HUES48 (cell line): ENCODE results near the gene PAOX.
A peak's percentile ranks its signal among the peaks of the same experiment; 100 is the strongest.

Source experiments
- H3K27ac ChIP-seq: one replicate; pipeline ENCODE4 v1.7.0; 2013; ENCODE audit warnings: low read depth, low read length, inconsistent platforms
- H3K27me3 ChIP-seq: 2 replicates; pipeline ENCODE4 v1.6.1; 2013; ENCODE audit warnings: mild to moderate bottlenecking, low read length; ENCODE audit not compliant: control insufficient read depth, insufficient read depth
- H3K36me3 ChIP-seq: 2 replicates; pipeline ENCODE4 v1.6.1; 2013; ENCODE audit warnings: low read length; ENCODE audit not compliant: control insufficient read depth, insufficient read depth
- H3K4me1 ChIP-seq: 2 replicates; pipeline ENCODE4 v1.6.1; 2013; ENCODE audit warnings: mild to moderate bottlenecking, low read length; ENCODE audit not compliant: control insufficient read depth, insufficient read depth
- H3K4me3 ChIP-seq: 2 replicates; pipeline ENCODE4 v1.5.1; 2013; ENCODE audit warnings: mild to moderate bottlenecking, low read depth, low read length
- H3K9ac ChIP-seq: 2 replicates; pipeline ENCODE4 v1.6.1; 2013; ENCODE audit warnings: mild to moderate bottlenecking, low read depth, low read length, moderate library complexity
- H3K9me3 ChIP-seq: 2 replicates; pipeline ENCODE4 v1.6.1; 2013; ENCODE audit warnings: low read length; ENCODE audit not compliant: control insufficient read depth, insufficient read depth

The PAOX gene

DNA sequence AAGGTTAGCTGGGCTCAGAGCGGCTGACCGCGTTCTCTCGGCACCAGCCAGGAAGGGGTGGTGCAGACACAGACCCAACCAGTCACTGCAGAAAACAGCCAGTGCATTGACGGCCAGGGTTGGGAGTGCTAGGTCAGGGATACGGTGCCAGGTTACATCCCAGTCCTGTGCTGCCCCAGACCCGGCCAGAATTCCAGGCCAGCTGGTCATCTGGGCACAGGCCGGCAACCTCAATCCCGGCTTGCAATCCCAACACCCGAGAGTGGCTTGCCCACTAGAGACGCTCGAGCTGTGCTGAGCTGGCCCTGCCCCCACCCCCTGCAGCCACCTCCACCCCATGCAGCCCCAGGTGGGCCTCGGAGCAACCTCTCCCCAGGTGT is 28.1 kb upstream of the PAOX start:
- 0 out of 2 replicates have a peak, but pooled peaks cover 7% of the 10 kb centered on the region for H3K36me3 ChIP-seq
- H3K9ac ChIP-seq: no peak overlapping the region
- no peaks in the 10 kb centered on the region for H3K27me3 ChIP-seq
- no peaks in the 10 kb centered on the region; the same call in 1 of the 2 replicates for H3K4me1 ChIP-seq
- no peak overlapping the region for H3K4me3 ChIP-seq
- no peaks in the 10 kb centered on the region for H3K9me3 ChIP-seq
- no peak overlapping the region for H3K27ac ChIP-seq

DNA sequence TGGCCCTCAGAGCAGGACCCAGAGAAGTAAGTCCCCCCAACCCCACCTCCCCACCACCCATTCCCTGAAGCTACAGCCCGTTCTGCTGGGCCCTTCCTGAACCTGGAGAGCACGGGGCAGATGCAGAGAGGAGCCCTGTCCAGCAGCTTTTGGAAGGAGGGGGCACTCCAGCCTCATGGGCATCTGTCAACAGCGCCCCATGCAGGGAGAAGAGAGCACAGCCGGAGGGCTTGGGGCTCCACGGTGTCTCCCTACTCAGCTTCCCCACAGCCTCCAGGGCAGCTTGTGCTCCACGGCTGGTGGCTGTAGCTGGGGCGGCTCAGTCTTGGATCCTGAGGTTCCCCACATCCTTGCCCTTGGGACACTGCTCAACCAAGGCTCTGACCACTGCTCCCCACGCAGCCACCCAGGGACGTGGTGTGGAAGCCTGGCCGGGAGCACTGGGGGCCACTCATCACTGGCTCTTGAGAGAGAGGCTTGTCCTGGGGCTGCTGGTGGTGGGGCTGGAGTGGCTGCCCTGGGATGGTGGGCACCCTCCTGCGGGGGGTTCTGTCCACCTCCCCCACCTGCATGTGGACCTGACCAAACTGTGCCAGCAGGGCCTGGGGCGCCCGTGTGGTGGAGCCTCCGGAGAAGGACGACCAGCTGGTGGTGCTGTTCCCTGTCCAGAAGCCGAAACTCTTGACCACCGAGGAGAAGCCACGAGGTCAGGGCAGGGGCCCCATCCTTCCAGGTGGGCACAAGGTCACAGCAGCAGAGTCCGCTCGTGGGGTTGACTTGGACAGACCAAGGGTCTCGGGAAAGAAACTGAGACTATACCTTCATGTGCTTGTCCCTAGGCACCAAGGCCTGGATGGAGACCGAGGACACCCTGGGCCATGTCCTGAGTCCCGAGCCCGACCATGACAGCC is 27.4 kb upstream of the PAOX start:
- H3K4me3 ChIP-seq: no peak overlapping the region
- H3K27me3 ChIP-seq: no peaks in the 10 kb centered on the region
- H3K4me1 ChIP-seq: no peaks in the 10 kb centered on the region; the same call in 1 of the 2 replicates

DNA sequence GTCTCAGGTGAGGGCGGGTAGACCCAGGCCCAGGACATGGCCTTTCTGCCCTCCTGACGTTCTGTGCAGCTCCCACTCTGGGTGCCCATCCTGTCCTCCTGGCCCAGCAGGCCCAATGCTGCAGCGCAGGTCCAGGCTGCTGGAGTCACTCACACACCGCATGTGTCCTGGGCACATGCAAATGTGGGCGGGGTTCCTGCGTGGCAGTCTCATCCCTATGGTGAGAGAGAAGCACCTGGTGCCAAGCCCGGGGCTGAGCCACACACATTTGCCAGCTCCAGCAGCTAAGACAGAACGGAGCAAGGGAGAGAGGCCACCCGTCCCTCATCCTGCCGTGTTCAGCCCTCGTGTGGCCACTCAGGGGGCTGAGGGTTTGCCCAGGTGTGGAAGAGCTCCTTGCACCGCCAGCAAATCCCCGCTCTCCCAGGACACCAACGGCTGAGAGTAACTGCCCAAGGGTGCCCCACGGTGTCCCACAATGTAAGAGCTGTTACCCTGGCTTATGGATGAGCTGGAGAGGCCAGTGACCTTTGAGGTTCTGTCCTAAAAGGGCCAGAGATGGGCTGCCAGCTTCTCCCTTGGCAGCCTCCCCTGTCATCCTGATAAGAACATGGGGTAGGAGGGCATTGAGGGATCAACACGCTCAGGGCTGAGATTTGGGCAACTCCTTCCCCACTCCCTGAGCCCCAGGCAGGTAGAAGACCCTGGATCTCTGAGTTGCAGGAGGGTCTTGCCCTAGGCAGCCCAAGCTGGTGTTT is 25.7 kb upstream of the PAOX start:
- H3K27ac ChIP-seq: no peak overlapping the region

More for the DNA sequence above, 27.4 kb upstream of the PAOX start:
- Histone ChIP-seq H3K9ac (no peak overlapping the region), H3K9me3 (no peaks in the 10 kb centered on the region), H3K36me3 (0 out of 2 replicates have a peak, but pooled peaks cover 10% of the 10 kb centered on the region), H3K27ac (no peak overlapping the region)

DNA sequence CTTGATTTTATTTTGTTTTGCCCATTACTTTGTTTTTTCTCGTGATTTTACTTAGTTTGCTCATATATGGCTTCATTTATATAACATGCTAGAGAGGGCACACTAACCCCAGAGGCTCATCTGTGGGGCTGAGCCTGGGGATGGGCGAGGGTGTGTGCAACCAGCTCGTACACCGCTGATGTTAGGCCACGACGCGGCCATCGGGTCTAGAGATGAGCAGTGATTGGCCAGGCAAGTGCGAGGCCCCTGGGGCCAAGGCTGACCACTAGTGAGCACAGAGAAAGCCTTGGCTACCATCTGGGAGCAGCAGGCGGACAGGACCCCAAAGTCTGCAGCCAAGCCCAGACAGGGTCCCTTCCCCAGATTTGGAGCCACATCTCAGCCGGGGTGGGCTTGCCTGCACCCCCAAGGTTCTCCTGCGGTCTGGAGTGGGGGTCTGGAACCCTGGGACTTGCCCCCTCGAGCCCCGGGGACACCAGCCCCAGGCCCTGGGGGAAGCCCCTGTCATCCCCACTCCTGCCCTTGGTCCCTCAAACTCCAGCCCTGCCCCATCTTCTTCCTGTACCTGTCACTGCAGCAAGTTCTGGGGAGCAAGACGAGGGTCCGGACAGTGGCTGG is 25.0 kb upstream of the PAOX start:
- Histone ChIP-seq H3K9ac (no peak overlapping the region), H3K9me3 (no peaks in the 10 kb centered on the region), H3K27ac (no peak overlapping the region), H3K4me1 (no peaks in the 10 kb centered on the region; the same call in 1 of the 2 replicates), H3K4me3 (no peak overlapping the region), H3K27me3 (no peaks in the 10 kb centered on the region), H3K36me3 (0 out of 2 replicates have a peak, but pooled peaks cover 10% of the 10 kb centered on the region)

More for the DNA sequence above, 25.7 kb upstream of the PAOX start:
- Histone ChIP-seq H3K27me3 (no peaks in the 10 kb centered on the region), H3K9me3 (no peaks in the 10 kb centered on the region), H3K4me1 (no peaks in the 10 kb centered on the region; the same call in 1 of the 2 replicates), H3K36me3 (0 out of 2 replicates have a peak, but pooled peaks cover 10% of the 10 kb centered on the region), H3K4me3 (no peak overlapping the region), H3K9ac (no peak overlapping the region)

DNA sequence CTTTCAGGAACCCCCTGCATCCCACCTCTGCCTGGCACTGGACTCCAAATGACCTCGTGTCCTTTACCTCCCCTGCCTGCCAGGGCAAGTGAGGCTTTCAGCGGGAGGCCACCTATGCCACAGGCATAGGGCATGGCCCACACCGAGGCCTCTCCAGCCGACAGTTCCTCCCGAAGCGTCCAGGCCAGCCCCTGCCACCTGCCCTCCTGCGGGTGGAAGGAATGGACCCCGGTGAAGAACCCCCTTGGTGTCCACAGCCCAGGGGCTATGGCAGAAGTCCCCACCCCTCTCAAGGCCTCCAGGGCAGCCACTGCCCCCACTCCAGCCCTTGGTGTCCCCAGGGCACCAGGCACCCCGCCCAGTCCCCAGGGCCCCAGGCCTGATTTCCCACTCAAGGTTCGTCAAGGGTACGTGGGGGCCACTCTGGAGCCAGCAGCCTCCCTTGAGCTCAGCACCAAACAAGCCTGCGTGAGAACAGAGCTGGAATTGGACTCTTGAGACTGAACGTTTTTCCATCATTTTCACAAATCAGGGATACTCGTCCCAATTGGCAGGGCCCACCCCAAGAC is 24.3 kb upstream of the PAOX start:
- Histone ChIP-seq H3K27ac (no peak overlapping the region), H3K4me3 (no peak overlapping the region), H3K36me3 (0 out of 2 replicates have a peak, but pooled peaks cover 10% of the 10 kb centered on the region), H3K9me3 (no peaks in the 10 kb centered on the region), H3K27me3 (no peaks in the 10 kb centered on the region), H3K4me1 (no peaks in the 10 kb centered on the region; the same call in 1 of the 2 replicates), H3K9ac (no peak overlapping the region)

DNA sequence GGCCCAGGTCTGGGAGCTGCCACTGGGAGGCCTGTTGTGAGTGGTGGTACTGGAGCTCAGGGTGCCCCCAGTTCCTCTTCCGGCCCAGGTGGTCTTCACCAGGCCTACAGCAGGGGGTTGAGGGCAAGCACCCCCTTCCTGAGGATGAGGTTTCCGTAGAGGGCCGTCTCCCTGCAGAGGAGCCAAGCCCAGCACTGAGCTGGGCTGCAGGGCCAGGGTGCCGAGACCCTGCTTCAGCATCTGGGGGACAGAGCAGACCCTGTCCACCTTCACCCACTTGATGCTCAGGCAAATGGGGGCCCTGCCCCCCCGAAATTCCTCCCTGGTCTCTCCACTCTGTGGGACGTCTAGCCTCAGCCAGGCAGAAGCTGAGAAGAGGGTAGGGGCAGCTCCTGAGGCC is 23.8 kb upstream of the PAOX start:
- H3K4me3 ChIP-seq: no peak overlapping the region

DNA sequence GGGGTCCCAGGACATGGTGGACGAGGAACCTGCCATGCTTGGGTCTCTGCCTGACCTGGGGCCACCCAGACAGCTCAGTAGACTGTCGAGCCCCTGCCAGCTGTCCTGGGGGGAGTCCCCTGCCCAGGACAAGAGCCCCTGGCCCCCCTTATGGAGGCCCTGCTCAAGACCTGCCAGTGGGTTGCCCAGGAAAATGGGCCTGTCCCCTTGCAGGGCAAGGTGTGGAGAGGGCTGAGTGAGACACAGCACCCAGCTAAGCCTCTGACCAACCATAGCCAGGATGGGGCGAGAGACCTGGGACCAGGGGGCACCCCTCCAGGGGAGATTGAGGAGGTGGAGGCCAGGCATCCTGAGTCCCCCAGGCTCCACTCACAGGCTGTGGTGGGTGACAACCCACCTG is 23.1 kb upstream of the PAOX start:
- Histone ChIP-seq H3K36me3 (0 out of 2 replicates have a peak, but pooled peaks cover 10% of the 10 kb centered on the region), H3K27me3 (peaks cover 6% of the 10 kb centered on the region; the same call in 1 of the 2 replicates), H3K9ac (no peak overlapping the region), H3K4me3 (no peak overlapping the region), H3K4me1 (no peaks in the 10 kb centered on the region), H3K27ac (no peak overlapping the region), H3K9me3 (no peaks in the 10 kb centered on the region)

More for the DNA sequence above, 23.8 kb upstream of the PAOX start:
- H3K36me3 ChIP-seq: 0 out of 2 replicates have a peak, but pooled peaks cover 10% of the 10 kb centered on the region
- peaks cover 4% of the 10 kb centered on the region; the same call in 1 of the 2 replicates for H3K27me3 ChIP-seq
- no peaks in the 10 kb centered on the region; the same call in 1 of the 2 replicates for H3K4me1 ChIP-seq
- H3K9ac ChIP-seq: no peak overlapping the region
- no peaks in the 10 kb centered on the region for H3K9me3 ChIP-seq
- H3K27ac ChIP-seq: no peak overlapping the region

DNA sequence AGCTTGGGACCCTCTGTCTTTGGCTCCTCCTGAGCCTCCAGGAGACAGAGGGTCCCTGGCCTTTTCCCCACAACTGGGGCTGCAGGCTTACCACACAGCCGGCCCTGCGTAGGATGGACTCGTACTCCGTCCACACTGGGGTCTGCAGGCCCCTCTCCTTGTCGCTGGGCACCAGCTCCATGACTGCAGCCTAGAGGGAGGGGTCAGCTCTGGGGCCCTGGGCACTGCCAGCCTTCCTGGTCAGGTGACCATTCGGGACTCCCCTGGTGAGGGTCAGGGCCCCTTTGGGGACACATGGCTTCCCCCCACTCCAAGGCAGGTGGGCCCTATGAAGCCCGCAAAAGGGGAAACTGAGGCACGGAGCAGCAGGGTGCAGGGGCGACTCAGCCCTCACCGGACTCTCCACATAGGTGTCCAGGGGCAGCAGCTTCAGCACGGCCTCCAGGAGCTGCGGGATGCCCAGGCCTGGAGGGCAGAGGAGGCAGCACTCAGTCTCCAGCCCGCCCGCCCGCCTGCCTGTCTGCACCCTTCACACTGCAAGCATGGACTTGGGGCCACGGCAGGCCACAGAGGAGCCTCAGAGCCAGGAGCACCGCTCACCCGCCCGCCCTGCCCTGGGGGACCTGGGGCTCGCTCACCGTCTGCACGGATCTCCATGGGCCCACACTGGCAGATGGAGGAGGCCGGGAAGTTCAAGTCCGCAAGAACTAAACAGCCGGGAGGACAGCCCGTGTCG is 22.3 kb upstream of the PAOX start:
- Histone ChIP-seq H3K27me3 (peaks cover 6% of the 10 kb centered on the region; the same call in 1 of the 2 replicates), H3K4me3 (peak overlapping the region; percentile 88), H3K36me3 (peaks cover 10% of the 10 kb centered on the region; the same call in 1 of the 2 replicates), H3K9me3 (no peaks in the 10 kb centered on the region), H3K27ac (no peak overlapping the region), H3K4me1 (no peaks in the 10 kb centered on the region), H3K9ac (peak overlapping the region; percentile 68; the same call in 1 of the 2 replicates)

DNA sequence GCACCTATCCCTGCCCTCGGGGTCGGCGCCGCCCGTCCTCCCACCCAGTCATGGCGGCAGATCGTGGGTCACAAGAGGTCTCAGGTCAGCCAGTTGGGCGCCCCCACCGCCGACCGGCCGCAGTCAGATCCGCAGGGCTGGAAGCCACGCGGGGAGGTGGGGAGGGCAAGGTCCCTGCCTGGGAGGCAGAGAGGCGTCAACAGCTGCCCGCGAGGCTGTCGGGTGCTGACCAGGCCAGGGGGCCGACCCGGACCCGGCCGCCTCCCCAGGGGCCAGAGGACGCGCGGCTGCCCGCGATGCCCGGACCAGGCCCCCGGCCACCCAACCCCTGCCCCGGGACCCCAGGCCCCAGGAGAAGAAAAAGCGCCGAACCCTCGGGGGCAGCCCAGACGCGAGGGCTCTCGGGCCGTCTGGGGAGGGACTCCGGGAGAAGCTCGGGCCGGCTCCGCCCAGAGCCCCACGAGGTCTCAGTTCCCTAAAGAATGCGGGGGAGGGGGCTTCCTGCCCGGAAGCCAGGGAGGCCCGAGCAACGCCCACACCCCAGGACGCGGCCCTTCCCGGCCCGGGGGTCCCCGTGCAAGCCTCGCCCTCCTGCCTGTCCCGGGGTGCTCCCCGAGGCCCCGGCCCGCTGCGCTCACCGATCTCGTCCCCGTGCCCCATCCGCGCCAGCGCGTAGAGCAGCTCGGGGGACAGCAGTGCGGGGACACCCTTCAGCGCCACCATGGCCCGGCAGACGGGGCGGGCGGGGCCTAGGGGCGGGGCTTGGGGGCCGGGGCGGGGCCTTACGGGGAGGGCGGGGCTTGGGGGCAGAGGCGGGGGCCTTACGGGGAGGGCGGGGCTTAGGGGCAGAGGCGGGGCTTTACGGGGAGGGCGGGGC is 21.5 kb upstream of the PAOX start, which contains the start of gene FUOM:
Gene FUOM (minus strand): TSS at position 735 of the 877 bp plus-strand sequence. CDS start 12 bp downstream, at position 723.
- H3K4me3 ChIP-seq: peak within 1 kb of the TSS; percentile 88
- H3K27me3 ChIP-seq: peaks cover 6% of the 10 kb centered on the region; the same call in 1 of the 2 replicates
- peak within 1 kb of the TSS; percentile 81 for H3K27ac ChIP-seq
- H3K9me3 ChIP-seq: no peaks in the 10 kb centered on the region
- H3K36me3 ChIP-seq: peaks cover 18% of the 10 kb centered on the region
- H3K9ac ChIP-seq: peak within 1 kb of the TSS; percentile 69; the same call in 1 of the 2 replicates
- H3K4me1 ChIP-seq: no peaks in the 10 kb centered on the region
